ENCODE results near the gene SIRPG. TPM values are rescaled to one million over a fixed set of nuclear protein-coding genes. Genes with fewer than 3 reads are reported as not detected.

The SIRPG gene
- total RNA-seq, 1 experiment from 2014 or later: not detected

DNA sequence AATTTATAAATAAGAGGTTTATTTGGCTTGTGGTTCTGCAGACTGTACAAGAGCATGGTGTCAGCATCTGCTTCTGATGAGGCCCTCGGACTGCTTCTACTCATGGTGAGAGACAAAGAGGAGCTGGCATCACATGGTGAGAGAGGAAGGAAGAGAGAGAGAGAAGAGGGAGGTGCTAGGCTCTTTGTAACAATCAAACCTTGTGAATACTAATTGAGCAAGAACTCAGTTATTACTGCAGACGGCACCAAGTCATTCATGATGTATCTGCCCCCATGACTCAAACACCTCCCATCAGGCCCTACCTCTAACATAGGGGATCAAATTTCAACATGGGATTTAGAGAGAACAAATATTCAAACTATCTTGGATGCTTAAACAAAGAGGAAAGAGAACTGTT lies 6.3 kb upstream of the SIRPG start:
- Histone ChIP-seq H4K5ac (ENCODE audit: insufficient read length, low read depth, low read length) (no peak overlapping the region), H2BK12ac (ENCODE audit: insufficient read length, low read depth, low read length) (no peak overlapping the region), H4K8ac (replicated peaks; ENCODE audit: insufficient read length, low read depth, low read length) (no peak overlapping the region), H2BK15ac (ENCODE audit: low read depth, low read length) (no peak overlapping the region), H3K9ac (ENCODE audit: extremely low read depth, insufficient read length, low read length) (no peak overlapping the region), H3K27me3 (ENCODE audit: insufficient read depth, low read length) (no peaks in the 10 kb centered on the region), H2AFZ (ENCODE audit: low read length) (no peak overlapping the region), H3K4me1 (ENCODE audit: insufficient read depth, low read length) (no peaks in the 10 kb centered on the region), H3T11ph (ENCODE audit: low read length) (no peak overlapping the region), H3K9me3 (ENCODE audit: control insufficient read depth, low read depth, low read length) (no peaks in the 10 kb centered on the region), H3K27ac (ENCODE audit: insufficient read length, low read depth, low read length) (no peak overlapping the region), H3K79me1 (ENCODE audit: insufficient read depth, low read depth, low read length, poor library complexity, severe bottlenecking) (no peaks in the 10 kb centered on the region), H4K91ac (ENCODE audit: insufficient read length, low read depth, low read length) (no peak overlapping the region), H2AK5ac (ENCODE audit: insufficient read length, low read length) (no peak overlapping the region), H3K56ac (ENCODE audit: insufficient read length, low read depth, low read length) (no peak overlapping the region), H3K79me2 (ENCODE audit: insufficient read depth, low read length) (no peaks in the 10 kb centered on the region), H2BK120ac (ENCODE audit: low read depth, low read length, poor library complexity, severe bottlenecking) (no peak overlapping the region), H2BK5ac (ENCODE audit: insufficient read length, low read length) (no peak overlapping the region), H3K4me2 (ENCODE audit: insufficient read depth, insufficient read length, low read length) (no peak overlapping the region), H3K18ac (ENCODE audit: insufficient read length, low read depth, low read length) (no peak overlapping the region), H2BK20ac (ENCODE audit: low read depth, low read length, poor library complexity, severe bottlenecking) (no peak overlapping the region), H3K4ac (ENCODE audit: low read depth, low read length) (no peak overlapping the region), H4K20me1 (ENCODE audit: control insufficient read depth, insufficient read depth, insufficient read length) (no peaks in the 10 kb centered on the region), H3K23me2 (ENCODE audit: insufficient read length, low read depth, low read length, poor library complexity, severe bottlenecking) (no peaks in the 10 kb centered on the region), H3K14ac (ENCODE audit: insufficient read depth, low read length) (no peak overlapping the region), H3K23ac (ENCODE audit: insufficient read length, low read depth, low read length) (no peak overlapping the region)
- H3K4me3 Mint-ChIP-seq: no peak overlapping the region
- peaks cover 16% of the 10 kb centered on the region for H3K27me3 Mint-ChIP-seq (ENCODE audit: low read depth)
- H3K27ac Mint-ChIP-seq: no peak overlapping the region; a peak in 1 of 7 replicates
- peaks cover 0 to 5% of the 10 kb centered on the region in 2 experiments; a peak in 2 of 5 replicates for H3K9me3 Mint-ChIP-seq
- peaks cover 5 to 6% of the 10 kb centered on the region in 2 experiments for H3K4me1 Mint-ChIP-seq
- WGBS (ENCODE audit: extremely low coverage, insufficient read length, low lambda C conversion rate): no CpG with 5 or more reads among the region's 2 CpGs
- TF ChIP-seq, protein P1, sequence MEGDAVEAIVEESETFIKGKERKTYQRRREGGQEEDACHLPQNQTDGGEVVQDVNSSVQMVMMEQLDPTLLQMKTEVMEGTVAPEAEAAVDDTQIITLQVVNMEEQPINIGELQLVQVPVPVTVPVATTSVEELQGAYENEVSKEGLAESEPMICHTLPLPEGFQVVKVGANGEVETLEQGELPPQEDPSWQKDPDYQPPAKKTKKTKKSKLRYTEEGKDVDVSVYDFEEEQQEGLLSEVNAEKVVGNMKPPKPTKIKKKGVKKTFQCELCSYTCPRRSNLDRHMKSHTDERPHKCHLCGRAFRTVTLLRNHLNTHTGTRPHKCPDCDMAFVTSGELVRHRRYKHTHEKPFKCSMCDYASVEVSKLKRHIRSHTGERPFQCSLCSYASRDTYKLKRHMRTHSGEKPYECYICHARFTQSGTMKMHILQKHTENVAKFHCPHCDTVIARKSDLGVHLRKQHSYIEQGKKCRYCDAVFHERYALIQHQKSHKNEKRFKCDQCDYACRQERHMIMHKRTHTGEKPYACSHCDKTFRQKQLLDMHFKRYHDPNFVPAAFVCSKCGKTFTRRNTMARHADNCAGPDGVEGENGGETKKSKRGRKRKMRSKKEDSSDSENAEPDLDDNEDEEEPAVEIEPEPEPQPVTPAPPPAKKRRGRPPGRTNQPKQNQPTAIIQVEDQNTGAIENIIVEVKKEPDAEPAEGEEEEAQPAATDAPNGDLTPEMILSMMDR (conservative IDR thresholded peaks at IDR 0.05): no peak
- no peak for DNase-seq
- H3K36me3 Mint-ChIP-seq (ENCODE audit: insufficient read depth in 1 of 3, low read depth in 3 of 3): no peaks in the 10 kb centered on the region; a peak in 1 of 7 replicates

All from H9 (cell line).